ENCODE results near the gene PDE2A. TPM values are rescaled to one million over a fixed set of nuclear protein-coding genes. Genes with fewer than 3 reads are reported as not detected.
"Not testable (repeated sequence)": the region's sequence is repeated elsewhere in the genome, so short reads cannot be mapped to it uniquely, and the experiment has no call there.

PDE2A gene
- total RNA-seq, 2 experiments from 2014 or later, result 4.0 to 4.5 TPM

- H3K4me1 ChIP-seq (ENCODE audit: insufficient read depth, low read length), result no peaks in the 10 kb centered on the region
- CTCF ChIA-PET, result no interaction called here
Observed at GRCh38 chr11:72561856-72562255, 112.4 kb downstream of the PDE2A start.

GRCh38 chr11:72560864-72561263 is 113.4 kb downstream of the PDE2A start:
- DNase-seq; H3K9me3 Mint-ChIP-seq; CTCF ChIA-PET; H3K27me3 ChIP-seq (ENCODE audit: control insufficient read depth in 1 of 2, insufficient read depth in 2 of 2, low read length in 2 of 2); POLR2A ChIA-PET; H3K27ac Mint-ChIP-seq; H3K4me1 ChIP-seq (ENCODE audit: insufficient read depth, low read length); ATAC-seq (ENCODE audit: poor library complexity); H3K4me3 ChIP-seq (ENCODE audit: low read length); H3K4me1 Mint-ChIP-seq (ENCODE audit: low read depth); H3K4me3 Mint-ChIP-seq; H3K27me3 Mint-ChIP-seq; H3K27ac ChIP-seq (ENCODE audit: low read depth in 1 of 2, low read length in 2 of 2); H3K36me3 ChIP-seq (ENCODE audit: insufficient read depth, low read length); intact Hi-C loops (cut with DNase I, micrococcal nuclease); H3K36me3 Mint-ChIP-seq (ENCODE audit: low read depth); H3K9me3 ChIP-seq (ENCODE audit: control insufficient read depth in 1 of 2, insufficient read depth in 1 of 2, low read length in 2 of 2): not testable (repeated sequence)

More at GRCh38 chr11:72561856-72562255, 112.4 kb downstream of the PDE2A start:
- Histone ChIP-seq H3K36me3 (ENCODE audit: insufficient read depth, low read length) (no peaks in the 10 kb centered on the region), H3K27me3 (ENCODE audit: control insufficient read depth in 1 of 2, insufficient read depth in 2 of 2, low read length in 2 of 2) (no peaks in the 10 kb centered on the region), H3K9me3 (ENCODE audit: control insufficient read depth in 1 of 2, insufficient read depth in 1 of 2, low read length in 2 of 2) (no peaks in the 10 kb centered on the region), H3K4me3 (ENCODE audit: low read length) (no peak overlapping the region), H3K27ac (ENCODE audit: low read depth in 1 of 2, low read length in 2 of 2) (no peak overlapping the region)
- Mint-ChIP-seq H3K4me3 (no peak overlapping the region), H3K27me3 (peaks cover 1% of the 10 kb centered on the region), H3K9me3 (no peaks in the 10 kb centered on the region), H3K4me1 (ENCODE audit: low read depth) (no peaks in the 10 kb centered on the region), H3K36me3 (ENCODE audit: low read depth) (no peaks in the 10 kb centered on the region), H3K27ac (no peak overlapping the region)
- no peak for TF ChIP-seq CTCF (IDR thresholded peaks at IDR 0.05)
- DNase-seq (no peak), ATAC-seq (ENCODE audit: poor library complexity) (no peak)
- intact Hi-C loops (cut with DNase I, micrococcal nuclease), result no loop called here
- POLR2A ChIA-PET, result no interaction called here

- intact Hi-C loops (cut with DNase I, micrococcal nuclease), result no loop called here
- ATAC-seq (ENCODE audit: poor library complexity) (no peak), DNase-seq (no peak)
Observed at GRCh38 chr11:72556433-72556832, 117.8 kb downstream of the PDE2A start.

GRCh38 chr11:72555014-72555522 is 119.2 kb downstream of the PDE2A start:
- peaks cover 20% of the 10 kb centered on the region for H3K27me3 Mint-ChIP-seq
- H3K4me1 ChIP-seq (ENCODE audit: insufficient read depth, low read length); H3K4me3 Mint-ChIP-seq; H3K27me3 ChIP-seq (ENCODE audit: control insufficient read depth in 1 of 2, insufficient read depth in 2 of 2, low read length in 2 of 2); CTCF ChIA-PET; H3K27ac Mint-ChIP-seq; H3K4me1 Mint-ChIP-seq (ENCODE audit: low read depth); H3K27ac ChIP-seq (ENCODE audit: low read depth in 1 of 2, low read length in 2 of 2); H3K4me3 ChIP-seq (ENCODE audit: low read length); intact Hi-C loops (cut with DNase I, micrococcal nuclease); H3K36me3 ChIP-seq (ENCODE audit: insufficient read depth, low read length); H3K9me3 Mint-ChIP-seq; DNase-seq; H3K36me3 Mint-ChIP-seq (ENCODE audit: low read depth); POLR2A ChIA-PET; ATAC-seq (ENCODE audit: poor library complexity); H3K9me3 ChIP-seq (ENCODE audit: control insufficient read depth in 1 of 2, insufficient read depth in 1 of 2, low read length in 2 of 2): not testable (repeated sequence)

More at GRCh38 chr11:72556433-72556832, 117.8 kb downstream of the PDE2A start:
- H3K27ac ChIP-seq (ENCODE audit: low read depth in 1 of 2, low read length in 2 of 2), result no peak overlapping the region
- H3K36me3 ChIP-seq (ENCODE audit: insufficient read depth, low read length), result no peaks in the 10 kb centered on the region
- Mint-ChIP-seq H3K4me1 (ENCODE audit: low read depth) (no peaks in the 10 kb centered on the region), H3K36me3 (ENCODE audit: low read depth) (no peaks in the 10 kb centered on the region), H3K27me3 (peaks cover 20% of the 10 kb centered on the region), H3K4me3 (no peak overlapping the region), H3K27ac (no peak overlapping the region), H3K9me3 (no peaks in the 10 kb centered on the region)
- ChIA-PET POLR2A (no interaction called here), CTCF (no interaction called here)
- no peaks in the 10 kb centered on the region for H3K27me3 ChIP-seq (ENCODE audit: control insufficient read depth in 1 of 2, insufficient read depth in 2 of 2, low read length in 2 of 2)
- no peaks in the 10 kb centered on the region for H3K9me3 ChIP-seq (ENCODE audit: control insufficient read depth in 1 of 2, insufficient read depth in 1 of 2, low read length in 2 of 2)
- peaks cover 4% of the 10 kb centered on the region for H3K4me1 ChIP-seq (ENCODE audit: insufficient read depth, low read length)
- no peak overlapping the region for H3K4me3 ChIP-seq (ENCODE audit: low read length)
- TF ChIP-seq CTCF (IDR thresholded peaks at IDR 0.05), result no peak

Data from CD4-positive, alpha-beta T cell (primary cell).